ENCODE measurements around the gene SSH3.

SSH3 gene

DNA sequence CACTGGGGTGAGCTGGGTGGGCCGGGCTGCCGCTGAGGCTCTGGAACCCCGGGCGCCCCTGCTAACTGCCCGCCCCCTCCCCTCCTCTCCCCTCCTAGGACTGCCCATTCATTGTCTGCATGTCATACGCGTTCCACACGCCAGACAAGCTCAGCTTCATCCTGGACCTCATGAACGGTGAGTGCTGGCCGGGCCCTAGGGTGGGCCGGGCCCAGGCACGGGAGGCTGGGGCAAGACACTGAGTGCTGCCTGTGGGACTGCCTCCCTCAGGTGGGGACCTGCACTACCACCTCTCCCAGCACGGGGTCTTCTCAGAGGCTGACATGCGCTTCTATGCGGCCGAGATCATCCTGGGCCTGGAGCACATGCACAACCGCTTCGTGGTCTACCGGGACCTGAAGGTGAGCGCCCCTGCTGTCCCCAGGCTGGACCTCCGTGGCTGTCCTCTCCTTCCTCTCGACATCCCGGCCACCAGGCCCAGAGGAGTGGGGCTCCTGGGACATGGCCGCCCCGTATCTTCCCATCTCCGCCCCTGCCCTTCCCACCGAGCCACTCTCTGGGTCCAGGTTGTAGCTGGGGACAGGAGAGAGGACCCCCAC is 21.7 kb upstream of the SSH3 start:
- H3K4me3 Mint-ChIP-seq = no peak overlapping the region
- peaks cover 48% of the 10 kb centered on the region for H3K4me1 Mint-ChIP-seq
- DNase-seq (no peak), ATAC-seq (no peak)
- H3K9me3 Mint-ChIP-seq = no peaks in the 10 kb centered on the region
- H3K27ac Mint-ChIP-seq = no peak overlapping the region
- peaks cover 26% of the 10 kb centered on the region for H3K36me3 Mint-ChIP-seq (ENCODE audit: low read depth)
- H3K27me3 Mint-ChIP-seq = no peaks in the 10 kb centered on the region

DNA sequence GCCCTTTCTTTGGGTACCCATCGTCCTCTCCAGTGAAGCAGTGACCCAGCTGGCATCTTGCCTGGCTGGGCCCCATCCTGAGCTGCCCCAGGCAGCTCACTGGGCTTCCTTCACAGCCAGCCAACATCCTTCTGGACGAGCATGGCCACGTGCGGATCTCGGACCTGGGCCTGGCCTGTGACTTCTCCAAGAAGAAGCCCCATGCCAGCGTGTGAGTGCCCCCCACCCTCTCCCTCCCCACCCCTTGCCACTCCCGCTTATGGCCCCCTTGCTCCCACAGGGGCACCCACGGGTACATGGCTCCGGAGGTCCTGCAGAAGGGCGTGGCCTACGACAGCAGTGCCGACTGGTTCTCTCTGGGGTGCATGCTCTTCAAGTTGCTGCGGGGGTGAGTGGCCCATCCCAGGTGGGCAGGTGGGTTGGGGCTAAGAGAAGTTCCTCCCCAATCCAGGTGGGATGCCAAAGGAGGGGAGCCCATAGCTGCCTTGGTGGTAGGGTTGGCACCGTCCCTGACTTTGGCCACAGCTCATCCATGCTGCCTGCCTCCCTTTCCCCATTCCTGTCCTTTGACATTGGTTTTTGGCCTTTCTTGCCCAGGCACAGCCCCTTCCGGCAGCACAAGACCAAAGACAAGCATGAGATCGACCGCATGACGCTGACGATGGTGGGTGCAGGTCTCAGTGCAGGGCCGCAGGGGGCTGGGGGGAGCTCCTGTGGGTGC is 21.0 kb upstream of the SSH3 start:
- DNase-seq = no peak
- Mint-ChIP-seq H3K27ac (no peak overlapping the region), H3K4me1 (peaks cover 48% of the 10 kb centered on the region), H3K9me3 (no peaks in the 10 kb centered on the region), H3K36me3 (ENCODE audit: low read depth) (peaks cover 26% of the 10 kb centered on the region), H3K27me3 (no peaks in the 10 kb centered on the region), H3K4me3 (no peak overlapping the region)
- ATAC-seq = no peak

DNA sequence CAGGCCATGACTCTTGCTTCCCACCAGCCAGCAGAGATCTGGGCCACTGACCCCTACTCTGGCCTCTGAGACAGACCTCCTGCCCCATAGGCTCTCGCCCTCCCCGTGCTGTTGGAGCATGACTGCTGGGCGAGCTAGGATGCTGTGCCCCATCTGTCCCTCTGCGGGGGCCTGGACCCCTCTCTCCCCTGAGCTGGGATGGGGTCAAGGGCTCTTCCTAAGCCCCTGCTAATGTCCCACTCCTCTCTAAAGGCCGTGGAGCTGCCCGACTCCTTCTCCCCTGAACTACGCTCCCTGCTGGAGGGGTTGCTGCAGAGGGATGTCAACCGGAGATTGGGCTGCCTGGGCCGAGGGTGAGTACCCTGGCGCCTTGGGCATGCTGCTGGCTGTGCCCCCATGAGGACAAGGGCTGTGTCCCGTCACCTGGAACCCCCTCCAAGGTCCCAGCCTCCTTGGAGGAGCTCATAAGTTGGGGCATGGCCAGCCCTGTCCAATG is 20.4 kb upstream of the SSH3 start:
- H3K27me3 Mint-ChIP-seq = no peaks in the 10 kb centered on the region
- no peak for DNase-seq
- ATAC-seq = no peak
- no peaks in the 10 kb centered on the region for H3K9me3 Mint-ChIP-seq
- H3K27ac Mint-ChIP-seq = no peak overlapping the region
- peaks cover 28% of the 10 kb centered on the region for H3K36me3 Mint-ChIP-seq (ENCODE audit: low read depth)
- no peak overlapping the region for H3K4me3 Mint-ChIP-seq
- H3K4me1 Mint-ChIP-seq = peaks cover 48% of the 10 kb centered on the region

DNA sequence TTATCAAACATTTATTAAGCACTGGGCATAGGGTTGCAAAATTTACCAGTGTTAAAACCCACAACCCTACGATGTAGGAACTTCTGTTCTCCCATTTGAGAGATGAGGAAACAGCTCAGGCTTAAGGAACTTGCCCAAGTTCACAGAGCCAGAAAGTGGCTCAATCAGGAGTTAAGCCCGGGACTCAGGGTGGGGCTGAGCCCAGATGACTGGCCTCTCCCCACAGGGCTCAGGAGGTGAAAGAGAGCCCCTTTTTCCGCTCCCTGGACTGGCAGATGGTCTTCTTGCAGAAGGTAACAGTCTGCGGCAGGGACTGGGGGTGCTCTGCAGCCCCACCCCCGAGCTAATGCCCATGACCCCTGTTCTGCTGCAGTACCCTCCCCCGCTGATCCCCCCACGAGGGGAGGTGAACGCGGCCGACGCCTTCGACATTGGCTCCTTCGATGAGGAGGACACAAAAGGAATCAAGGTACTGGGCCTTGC is 19.8 kb upstream of the SSH3 start:
- Mint-ChIP-seq H3K4me1 (peaks cover 46% of the 10 kb centered on the region), H3K4me3 (no peak overlapping the region), H3K27ac (no peak overlapping the region), H3K9me3 (no peaks in the 10 kb centered on the region), H3K27me3 (no peaks in the 10 kb centered on the region), H3K36me3 (ENCODE audit: low read depth) (peaks cover 28% of the 10 kb centered on the region)
- DNase-seq (no peak), ATAC-seq (no peak)

DNA sequence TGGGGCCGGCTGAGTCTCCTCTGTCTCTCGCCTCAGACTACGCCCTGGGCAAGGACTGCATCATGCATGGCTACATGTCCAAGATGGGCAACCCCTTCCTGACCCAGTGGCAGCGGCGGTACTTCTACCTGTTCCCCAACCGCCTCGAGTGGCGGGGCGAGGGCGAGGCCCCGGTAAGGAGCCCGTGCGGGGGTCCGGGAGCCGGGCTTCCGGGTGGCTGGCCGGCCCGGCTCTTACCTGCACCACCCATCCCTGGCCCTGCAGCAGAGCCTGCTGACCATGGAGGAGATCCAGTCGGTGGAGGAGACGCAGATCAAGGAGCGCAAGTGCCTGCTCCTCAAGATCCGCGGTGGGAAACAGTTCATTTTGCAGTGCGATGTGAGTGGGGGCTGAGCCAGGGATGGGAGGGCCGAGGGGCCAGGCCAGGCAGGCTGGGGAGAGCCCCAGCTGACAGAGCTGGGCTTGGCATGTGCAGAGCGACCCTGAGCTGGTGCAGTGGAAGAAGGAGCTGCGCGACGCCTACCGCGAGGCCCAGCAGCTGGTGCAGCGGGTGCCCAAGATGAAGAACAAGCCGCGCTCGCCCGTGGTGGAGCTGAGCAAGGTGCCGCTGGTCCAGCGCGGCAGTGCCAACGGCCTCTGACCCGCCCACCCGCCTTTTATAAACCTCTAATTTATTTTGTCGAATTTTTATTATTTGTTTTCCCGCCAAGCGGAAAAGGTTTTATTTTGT is 18.4 kb upstream of the SSH3 start:
- DNase-seq (no peak), ATAC-seq (no peak)
- H3K27ac Mint-ChIP-seq = no peak overlapping the region
- peaks cover 40% of the 10 kb centered on the region for H3K4me1 Mint-ChIP-seq
- H3K9me3 Mint-ChIP-seq = no peaks in the 10 kb centered on the region
- no peaks in the 10 kb centered on the region for H3K27me3 Mint-ChIP-seq
- H3K36me3 Mint-ChIP-seq (ENCODE audit: low read depth) = peaks cover 21% of the 10 kb centered on the region
- H3K4me3 Mint-ChIP-seq = no peak overlapping the region

DNA sequence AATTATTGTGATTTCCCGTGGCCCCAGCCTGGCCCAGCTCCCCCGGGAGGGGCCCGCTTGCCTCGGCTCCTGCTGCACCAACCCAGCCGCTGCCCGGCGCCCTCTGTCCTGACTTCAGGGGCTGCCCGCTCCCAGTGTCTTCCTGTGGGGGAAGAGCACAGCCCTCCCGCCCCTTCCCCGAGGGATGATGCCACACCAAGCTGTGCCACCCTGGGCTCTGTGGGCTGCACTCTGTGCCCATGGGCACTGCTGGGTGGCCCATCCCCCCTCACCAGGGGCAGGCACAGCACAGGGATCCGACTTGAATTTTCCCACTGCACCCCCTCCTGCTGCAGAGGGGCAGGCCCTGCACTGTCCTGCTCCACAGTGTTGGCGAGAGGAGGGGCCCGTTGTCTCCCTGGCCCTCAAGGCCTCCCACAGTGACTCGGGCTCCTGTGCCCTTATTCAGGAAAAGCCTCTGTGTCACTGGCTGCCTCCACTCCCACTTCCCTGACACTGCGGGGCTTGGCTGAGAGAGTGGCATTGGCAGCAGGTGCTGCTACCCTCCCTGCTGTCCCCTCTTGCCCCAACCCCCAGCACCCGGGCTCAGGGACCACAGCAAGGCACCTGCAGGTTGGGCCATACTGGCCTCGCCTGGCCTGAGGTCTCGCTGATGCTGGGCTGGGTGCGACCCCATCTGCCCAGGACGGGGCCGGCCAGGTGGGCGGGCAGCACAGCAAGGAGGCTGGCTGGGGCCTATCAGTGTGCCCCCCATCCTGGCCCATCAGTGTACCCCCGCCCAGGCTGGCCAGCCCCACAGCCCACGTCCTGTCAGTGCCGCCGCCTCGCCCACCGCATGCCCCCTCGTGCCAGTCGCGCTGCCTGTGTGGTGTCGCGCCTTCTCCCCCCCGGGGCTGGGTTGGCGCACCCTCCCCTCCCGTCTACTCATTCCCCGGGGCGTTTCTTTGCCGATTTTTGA is 17.5 kb upstream of the SSH3 start:
- Mint-ChIP-seq H3K27me3 (no peaks in the 10 kb centered on the region), H3K27ac (peak overlapping the region; percentile 93), H3K36me3 (ENCODE audit: low read depth) (peaks cover 21% of the 10 kb centered on the region), H3K4me1 (peaks cover 39% of the 10 kb centered on the region), H3K9me3 (no peaks in the 10 kb centered on the region), H3K4me3 (peak overlapping the region; percentile 14)
- ATAC-seq = no peak
- DNase-seq = no peak

DNA sequence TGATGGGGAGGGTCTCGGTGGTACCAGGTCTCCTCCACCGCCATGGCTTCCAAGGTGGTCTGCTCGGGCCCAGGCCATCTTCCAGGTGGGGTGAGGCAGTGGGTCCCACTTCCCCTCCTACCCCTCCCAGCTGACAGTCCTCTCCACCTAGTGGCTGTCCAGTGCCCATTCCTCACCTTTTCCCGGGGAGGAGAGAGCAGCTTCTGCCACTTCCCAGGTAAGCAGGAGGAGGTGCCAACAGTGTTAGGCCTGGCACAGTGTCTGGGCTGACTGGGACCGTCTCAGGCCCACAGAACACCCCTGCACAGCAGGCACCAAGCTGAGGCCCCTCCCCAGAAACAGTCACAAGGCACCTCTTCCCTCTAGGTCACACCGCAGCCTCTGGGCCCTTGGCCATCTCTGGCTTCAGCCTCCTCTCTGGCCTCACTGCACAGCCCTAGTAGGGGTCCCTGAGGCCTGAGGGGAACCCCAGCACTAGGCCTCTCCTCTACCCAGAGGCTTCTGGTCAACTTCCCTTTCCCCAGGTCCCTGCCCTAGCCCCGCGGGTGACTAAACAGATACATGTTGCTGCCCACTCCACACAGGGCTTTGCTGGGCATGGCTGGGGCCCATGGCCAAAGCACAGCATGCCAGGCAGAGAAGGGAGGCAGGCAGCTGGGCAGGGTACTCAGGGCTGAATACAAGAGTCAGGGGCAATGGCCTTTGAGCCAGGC is 16.6 kb upstream of the SSH3 start:
- Mint-ChIP-seq H3K27ac (peak overlapping the region; percentile 93), H3K9me3 (no peaks in the 10 kb centered on the region), H3K36me3 (ENCODE audit: low read depth) (peaks cover 24% of the 10 kb centered on the region), H3K4me3 (peak overlapping the region; percentile 67), H3K4me1 (peaks cover 42% of the 10 kb centered on the region), H3K27me3 (no peaks in the 10 kb centered on the region)
- ATAC-seq (no peak), DNase-seq (no peak)

DNA sequence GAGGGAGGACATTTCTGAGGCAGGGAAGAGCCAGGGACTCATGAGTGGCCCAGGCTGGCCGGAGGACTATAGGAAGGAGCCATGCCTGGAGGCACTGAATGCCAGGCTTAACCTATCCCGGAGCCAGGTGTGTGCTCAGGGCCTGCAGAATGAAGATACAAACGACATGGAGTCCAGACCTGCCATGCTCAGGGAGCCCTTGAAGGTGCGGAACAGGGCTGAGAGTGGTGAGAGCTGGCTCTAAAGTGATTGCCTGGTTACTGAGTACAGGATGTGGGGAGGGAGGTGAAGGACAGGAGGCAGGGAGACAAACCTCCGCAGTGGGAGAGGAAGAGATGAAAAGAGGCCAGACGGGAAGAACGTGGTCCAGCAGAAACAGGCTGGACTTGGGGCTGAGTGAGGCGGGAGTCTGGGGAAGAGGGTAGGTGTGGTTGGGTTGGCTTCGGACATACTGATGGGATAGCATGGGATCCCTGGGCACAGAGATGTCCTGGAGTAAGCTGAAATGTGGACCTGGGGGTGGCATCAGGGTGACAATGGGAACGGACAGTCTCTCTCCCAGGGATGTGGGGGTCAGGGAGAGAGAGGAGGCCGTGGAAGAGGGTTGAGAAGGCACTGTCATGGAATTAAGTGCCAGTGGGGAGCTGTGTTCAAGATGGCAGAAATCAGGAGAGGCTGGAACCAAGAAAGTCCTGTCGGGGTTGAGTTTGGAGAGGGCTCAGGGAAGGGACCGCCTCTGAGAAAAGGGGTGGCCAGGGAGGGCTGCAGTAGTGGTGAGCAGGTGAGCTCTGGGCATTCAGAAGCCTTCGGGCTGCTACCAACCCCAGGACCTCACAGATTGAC is 15.8 kb upstream of the SSH3 start:
- DNase-seq = no peak
- Mint-ChIP-seq H3K4me3 (peak overlapping the region; percentile 67), H3K36me3 (ENCODE audit: low read depth) (peaks cover 27% of the 10 kb centered on the region), H3K27me3 (no peaks in the 10 kb centered on the region), H3K27ac (peak overlapping the region; percentile 93), H3K4me1 (peaks cover 44% of the 10 kb centered on the region), H3K9me3 (no peaks in the 10 kb centered on the region)
- ATAC-seq = no peak

DNA sequence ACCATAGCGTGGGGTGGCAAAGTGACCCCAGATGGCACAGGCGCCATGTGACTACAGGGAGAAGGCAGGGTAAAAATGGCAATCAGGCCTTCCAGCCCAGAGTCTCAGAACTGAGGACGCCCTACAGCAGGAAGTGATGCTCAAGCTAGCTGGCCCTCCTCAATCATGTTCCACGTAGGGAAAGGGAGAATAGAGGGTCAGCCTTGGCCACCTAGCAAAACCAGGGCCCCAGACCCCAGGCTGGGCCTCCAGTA is 15.2 kb upstream of the SSH3 start:
- H3K27me3 Mint-ChIP-seq = no peaks in the 10 kb centered on the region
- H3K27ac Mint-ChIP-seq = peak overlapping the region; percentile 93
- ATAC-seq = peak; percentile 12
- peak overlapping the region; percentile 67 for H3K4me3 Mint-ChIP-seq
- DNase-seq = no peak
- no peaks in the 10 kb centered on the region for H3K9me3 Mint-ChIP-seq
- peaks cover 32% of the 10 kb centered on the region for H3K36me3 Mint-ChIP-seq (ENCODE audit: low read depth)
- H3K4me1 Mint-ChIP-seq = peaks cover 49% of the 10 kb centered on the region

DNA sequence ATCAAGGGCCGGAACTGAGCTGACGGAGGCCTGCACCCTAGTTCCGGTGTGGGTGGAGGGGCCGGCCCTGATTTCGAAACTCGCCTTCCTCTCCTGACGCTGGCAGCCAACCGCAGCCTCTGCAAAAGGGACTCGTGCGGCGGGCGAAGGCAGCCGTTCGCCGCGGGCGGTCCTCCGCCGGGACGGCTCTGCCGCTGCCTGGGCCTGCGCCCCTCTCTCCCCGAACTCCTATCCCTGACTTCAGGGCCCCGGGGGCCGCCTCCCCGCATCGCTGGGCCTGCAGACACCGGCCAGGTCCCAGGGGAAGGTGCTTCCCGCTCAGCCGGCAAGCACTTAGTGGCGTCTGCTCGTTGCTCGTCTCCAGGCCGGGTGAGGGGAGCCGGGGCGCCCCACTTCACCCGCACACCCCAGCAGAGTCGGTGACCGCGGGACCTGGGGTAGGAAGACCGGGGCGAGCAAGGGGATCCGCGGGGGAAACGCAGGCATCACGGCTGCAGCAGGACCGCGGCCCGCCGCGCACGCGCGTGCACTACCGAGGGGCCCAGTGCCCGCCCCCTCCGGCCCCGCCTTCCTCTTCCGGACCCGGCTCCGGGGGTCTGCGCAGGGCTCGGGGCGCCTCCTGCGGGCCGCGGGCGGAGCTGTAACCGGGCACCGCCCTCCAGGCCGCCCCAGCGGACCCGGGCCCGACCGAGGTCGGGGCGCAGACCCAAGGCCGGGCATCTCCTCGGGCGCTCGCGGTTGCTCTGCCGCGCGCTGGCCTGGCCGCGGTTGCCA is 14.7 kb upstream of the SSH3 start:
- no peaks in the 10 kb centered on the region for H3K9me3 Mint-ChIP-seq
- H3K4me1 Mint-ChIP-seq = peaks cover 52% of the 10 kb centered on the region
- H3K27me3 Mint-ChIP-seq = no peaks in the 10 kb centered on the region
- peak overlapping the region; percentile 67 for H3K4me3 Mint-ChIP-seq
- H3K36me3 Mint-ChIP-seq (ENCODE audit: low read depth) = peaks cover 34% of the 10 kb centered on the region
- ATAC-seq = peak; percentile 68
- H3K27ac Mint-ChIP-seq = peak overlapping the region; percentile 93
- DNase-seq = peak; percentile 92

DNA sequence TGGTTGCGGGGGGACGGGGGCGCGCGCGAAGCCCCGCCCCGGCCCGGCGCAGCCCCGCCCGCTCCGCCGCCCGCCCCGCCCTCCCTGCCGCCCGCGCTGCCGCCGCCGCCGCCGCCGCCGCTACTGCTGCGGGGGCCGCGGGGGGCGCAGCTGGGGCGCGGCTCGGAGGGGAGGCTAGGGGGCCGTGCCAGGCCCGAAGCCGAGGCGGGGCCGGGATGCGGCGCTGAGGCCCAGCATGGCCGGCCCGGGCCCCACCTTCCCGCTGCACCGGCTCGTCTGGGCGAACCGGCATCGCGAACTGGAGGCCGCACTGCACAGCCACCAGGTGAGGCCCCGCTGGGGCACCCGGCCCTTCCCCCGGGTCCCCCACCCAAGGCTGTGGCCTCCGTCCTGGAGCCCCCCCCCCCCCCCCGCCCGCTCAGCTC is 14.1 kb upstream of the SSH3 start, which contains the start of gene ANKRD13D:
Gene ANKRD13D, plus strand, starts transcription at position 78 of the 425 bp plus-strand sequence. Its CDS starts 158 bp downstream, at position 236.
- Mint-ChIP-seq H3K9me3 (no peaks in the 10 kb centered on the region), H3K27me3 (no peaks in the 10 kb centered on the region), H3K4me3 (peak within 1 kb of the TSS; percentile 85), H3K27ac (peak within 1 kb of the TSS; percentile 93), H3K4me1 (peaks cover 57% of the 10 kb centered on the region), H3K36me3 (ENCODE audit: low read depth) (peaks cover 34% of the 10 kb centered on the region)
- peak; percentile 63 for DNase-seq
- peak; percentile 26 for ATAC-seq

DNA sequence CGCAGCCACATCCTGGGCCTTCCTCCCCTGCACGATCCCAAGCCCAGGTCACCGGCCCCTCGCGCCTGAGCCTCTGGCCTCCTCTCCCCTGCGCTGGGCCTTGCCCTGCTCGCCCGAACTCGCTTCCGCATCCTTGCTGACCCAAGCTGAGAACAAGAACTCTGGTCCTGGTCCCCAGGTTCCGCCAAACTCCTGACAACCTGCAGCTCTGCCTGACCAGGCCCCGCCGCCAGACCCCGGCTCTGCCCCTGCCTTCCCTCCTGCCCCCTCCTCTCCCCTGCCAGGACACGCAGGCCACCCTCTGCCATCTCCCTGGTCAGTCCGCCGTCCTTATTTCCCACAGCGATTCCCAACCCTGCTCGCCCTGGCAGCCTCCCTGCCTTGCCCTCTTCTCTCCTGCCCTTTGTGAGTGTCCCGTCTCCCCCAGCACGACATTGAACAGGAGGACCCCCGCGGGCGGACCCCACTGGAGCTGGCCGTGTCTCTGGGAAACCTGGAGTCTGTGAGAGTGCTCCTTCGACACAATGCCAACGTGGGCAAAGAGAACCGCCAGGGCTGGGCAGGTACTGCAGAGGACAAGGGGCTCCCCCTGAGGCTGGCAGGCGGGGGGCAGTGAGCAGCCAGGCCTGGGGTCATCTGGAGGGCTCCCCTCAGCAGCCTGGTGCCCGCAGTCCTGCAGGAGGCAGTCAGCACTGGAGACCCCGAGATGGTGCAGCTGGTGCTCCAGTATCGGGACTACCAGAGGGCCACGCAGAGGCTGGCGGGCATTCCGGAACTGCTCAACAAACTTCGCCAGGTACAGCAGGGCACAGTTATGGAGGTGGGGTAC is 13.5 kb upstream of the SSH3 start:
- peak overlapping the region; percentile 85 for H3K4me3 Mint-ChIP-seq
- peaks cover 39% of the 10 kb centered on the region for H3K36me3 Mint-ChIP-seq (ENCODE audit: low read depth)
- peak overlapping the region; percentile 90 for H3K27ac Mint-ChIP-seq
- no peaks in the 10 kb centered on the region for H3K9me3 Mint-ChIP-seq
- ATAC-seq (no peak), DNase-seq (peak; percentile 30)
- H3K27me3 Mint-ChIP-seq = no peaks in the 10 kb centered on the region
- peaks cover 57% of the 10 kb centered on the region for H3K4me1 Mint-ChIP-seq

All from activated naive CD8-positive, alpha-beta T cell treated with anti-CD3 and anti-CD28 coated beads, Interleukin-2, amount 50 U/mL, for 24 hours (primary cell).